Parathyroid adenoma (tissue), 2 donors: Measurements from ENCODE around the gene ASB17.
"Not testable (repeated sequence)": the region's sequence is repeated elsewhere in the genome, so short reads cannot be mapped to it uniquely, and the experiment has no call there.

Source experiments
- H2AFZ ChIP-seq: fragments of 300-600 bp; sonication (generic); one replicate; pipeline ENCODE4 v1.7.0; 2017; ENCODE audit warnings: antibody characterized with exemption, mild to moderate bottlenecking
- H3K27ac ChIP-seq: fragments of 300-600 bp; sonication (generic); one replicate; pipeline ENCODE4 v1.7.0; 2017
- H3K27me3 ChIP-seq: fragments of 300-600 bp; sonication (generic); one replicate; pipeline ENCODE4 v1.7.0; 2017; ENCODE audit warnings: low read length; ENCODE audit not compliant: control insufficient read depth, insufficient read depth
- H3K36me3 ChIP-seq: fragments of 300-600 bp; sonication (generic); one replicate; pipeline ENCODE4 v1.7.0; 2017; ENCODE audit warnings: low read length; ENCODE audit not compliant: control insufficient read depth, insufficient read depth
- H3K4me1 ChIP-seq: fragments of 300-600 bp; sonication (generic); one replicate; pipeline ENCODE4 v1.7.0; 2017; ENCODE audit warnings: control low read depth
- H3K4me2 ChIP-seq: fragments of 300-600 bp; sonication (generic); one replicate; pipeline ENCODE4 v1.7.0; 2017; ENCODE audit warnings: low read length
- H3K4me3 ChIP-seq: fragments of 300-600 bp; sonication (generic); one replicate; pipeline ENCODE4 v1.7.0; 2017; ENCODE audit warnings: low read depth, low read length
- H3K79me2 ChIP-seq: fragments of 300-600 bp; sonication (generic); one replicate; pipeline ENCODE4 v1.7.0; 2017; ENCODE audit warnings: control low read depth
- H3K9ac ChIP-seq: fragments of 300-600 bp; sonication (generic); one replicate; pipeline ENCODE4 v1.7.0; 2017; ENCODE audit warnings: mild to moderate bottlenecking
- H3K9me3 ChIP-seq: fragments of 300-600 bp; sonication (generic); one replicate; pipeline ENCODE4 v1.7.0; 2017; ENCODE audit warnings: low read length; ENCODE audit not compliant: control insufficient read depth
- TF ChIP-seq, protein P1 (sequence below): fragments of 300-600 bp; sonication (generic); IDR thresholded peaks from one replicate; pipeline ENCODE4 v1.7.0; 2017; ENCODE audit warnings: antibody characterized with exemption, mild to moderate bottlenecking
- donor health status: primary hyperparathyroidism.

ASB17 gene

DNA sequence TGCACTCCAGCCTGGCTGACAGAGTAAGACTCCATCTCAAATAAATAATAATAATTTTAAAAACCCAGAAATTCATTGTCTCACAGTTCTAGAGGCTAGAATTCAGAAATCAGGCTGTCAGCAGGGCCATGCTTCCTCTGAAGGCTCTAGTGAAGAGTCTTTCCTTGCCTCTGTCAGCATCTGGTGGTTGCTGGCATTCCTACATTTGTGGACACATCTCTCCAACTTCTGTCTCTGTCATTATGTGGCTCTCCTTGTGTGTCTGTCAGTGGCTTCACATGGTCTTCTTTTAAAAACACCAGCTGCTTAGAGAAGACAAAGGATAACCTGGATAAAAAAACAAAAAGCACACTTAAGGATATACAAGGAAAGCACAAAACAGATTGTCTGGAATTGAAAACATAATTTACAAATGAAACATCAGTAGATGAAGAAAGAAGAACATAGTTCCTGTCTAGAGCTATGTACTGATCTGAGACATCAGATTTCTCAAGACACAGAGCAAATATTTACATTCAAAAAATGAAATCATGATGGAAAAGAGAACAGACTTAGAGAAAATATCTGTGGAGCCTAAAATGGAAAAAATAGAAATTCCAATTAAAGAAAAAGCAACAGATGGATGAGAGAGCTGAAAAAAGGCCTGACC lies 32.7 kb upstream of the ASB17 start:
- H3K4me1 ChIP-seq: no peaks in the 10 kb centered on the region
- H3K9me3 ChIP-seq: no peaks in the 10 kb centered on the region
- TF ChIP-seq, protein P1, sequence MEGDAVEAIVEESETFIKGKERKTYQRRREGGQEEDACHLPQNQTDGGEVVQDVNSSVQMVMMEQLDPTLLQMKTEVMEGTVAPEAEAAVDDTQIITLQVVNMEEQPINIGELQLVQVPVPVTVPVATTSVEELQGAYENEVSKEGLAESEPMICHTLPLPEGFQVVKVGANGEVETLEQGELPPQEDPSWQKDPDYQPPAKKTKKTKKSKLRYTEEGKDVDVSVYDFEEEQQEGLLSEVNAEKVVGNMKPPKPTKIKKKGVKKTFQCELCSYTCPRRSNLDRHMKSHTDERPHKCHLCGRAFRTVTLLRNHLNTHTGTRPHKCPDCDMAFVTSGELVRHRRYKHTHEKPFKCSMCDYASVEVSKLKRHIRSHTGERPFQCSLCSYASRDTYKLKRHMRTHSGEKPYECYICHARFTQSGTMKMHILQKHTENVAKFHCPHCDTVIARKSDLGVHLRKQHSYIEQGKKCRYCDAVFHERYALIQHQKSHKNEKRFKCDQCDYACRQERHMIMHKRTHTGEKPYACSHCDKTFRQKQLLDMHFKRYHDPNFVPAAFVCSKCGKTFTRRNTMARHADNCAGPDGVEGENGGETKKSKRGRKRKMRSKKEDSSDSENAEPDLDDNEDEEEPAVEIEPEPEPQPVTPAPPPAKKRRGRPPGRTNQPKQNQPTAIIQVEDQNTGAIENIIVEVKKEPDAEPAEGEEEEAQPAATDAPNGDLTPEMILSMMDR: no peak
- H2AFZ ChIP-seq: no peak overlapping the region
- H3K27me3 ChIP-seq: no peaks in the 10 kb centered on the region
- H3K9ac ChIP-seq: no peak overlapping the region
- no peak overlapping the region for H3K4me2 ChIP-seq
- no peak overlapping the region for H3K4me3 ChIP-seq
- no peaks in the 10 kb centered on the region for H3K36me3 ChIP-seq
- no peak overlapping the region for H3K27ac ChIP-seq
- H3K79me2 ChIP-seq: no peaks in the 10 kb centered on the region

DNA sequence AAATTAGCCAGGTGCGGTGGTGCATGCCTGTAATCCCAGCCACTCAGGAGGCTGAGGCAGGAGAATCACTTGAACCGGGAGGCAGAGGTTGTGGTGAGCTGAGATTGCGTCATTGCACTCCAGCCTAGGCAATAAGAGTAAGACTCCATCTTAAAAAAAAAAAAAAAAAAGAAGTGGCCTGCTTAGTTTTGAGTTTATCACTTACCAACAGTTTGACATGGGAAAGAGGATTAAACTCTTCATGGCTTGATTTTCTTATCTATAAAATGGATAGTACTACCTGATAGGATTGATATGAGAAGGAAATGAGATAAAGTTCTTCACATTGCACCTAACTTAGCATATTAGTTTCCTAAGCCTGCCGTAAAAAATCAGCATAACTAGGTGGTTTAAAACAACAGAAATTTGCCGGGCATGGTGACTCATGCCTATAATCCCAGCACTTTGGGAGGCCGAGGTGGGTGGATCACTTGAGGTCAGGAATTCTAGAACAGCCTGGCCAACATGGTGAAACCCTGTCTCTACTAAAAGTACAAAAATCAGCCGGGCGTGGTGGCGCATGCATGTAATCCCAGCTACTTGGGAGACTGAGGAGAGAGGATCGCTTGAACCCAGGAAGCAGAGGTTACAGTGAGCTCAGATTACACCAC lies 32.0 kb upstream of the ASB17 start:
- not testable (repeated sequence) for H3K4me1 ChIP-seq, H3K27ac ChIP-seq, H3K4me3 ChIP-seq, H2AFZ ChIP-seq, H3K4me2 ChIP-seq, H3K36me3 ChIP-seq, H3K79me2 ChIP-seq, H3K27me3 ChIP-seq, H3K9me3 ChIP-seq, H3K9ac ChIP-seq

DNA sequence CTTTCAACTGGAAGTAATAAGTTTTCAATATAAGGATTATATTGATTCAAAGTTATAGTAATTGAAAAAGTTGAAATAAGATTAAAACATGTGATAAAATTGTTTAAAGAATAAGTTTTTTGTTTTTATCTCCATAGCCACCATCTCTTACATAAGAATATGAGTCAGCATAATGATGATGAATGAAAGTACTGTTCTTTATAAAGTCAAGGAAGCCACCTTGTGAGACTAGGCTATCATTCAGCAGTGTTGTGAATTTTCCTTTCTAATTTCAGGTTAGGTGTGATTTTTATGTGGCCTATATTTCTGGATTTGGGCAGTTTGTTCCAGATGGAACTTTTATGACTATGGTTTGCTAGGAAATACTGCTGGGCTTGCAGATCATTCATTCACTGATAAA lies 22.4 kb upstream of the ASB17 start:
- no peaks in the 10 kb centered on the region for H3K4me1 ChIP-seq
- no peaks in the 10 kb centered on the region for H3K9me3 ChIP-seq
- H3K27ac ChIP-seq: no peak overlapping the region
- TF ChIP-seq, protein P1: no peak
- no peaks in the 10 kb centered on the region for H3K27me3 ChIP-seq
- H3K4me2 ChIP-seq: no peak overlapping the region
- no peaks in the 10 kb centered on the region for H3K36me3 ChIP-seq
- H3K79me2 ChIP-seq: no peaks in the 10 kb centered on the region
- no peak overlapping the region for H2AFZ ChIP-seq
- no peak overlapping the region for H3K9ac ChIP-seq
- H3K4me3 ChIP-seq: no peak overlapping the region

DNA sequence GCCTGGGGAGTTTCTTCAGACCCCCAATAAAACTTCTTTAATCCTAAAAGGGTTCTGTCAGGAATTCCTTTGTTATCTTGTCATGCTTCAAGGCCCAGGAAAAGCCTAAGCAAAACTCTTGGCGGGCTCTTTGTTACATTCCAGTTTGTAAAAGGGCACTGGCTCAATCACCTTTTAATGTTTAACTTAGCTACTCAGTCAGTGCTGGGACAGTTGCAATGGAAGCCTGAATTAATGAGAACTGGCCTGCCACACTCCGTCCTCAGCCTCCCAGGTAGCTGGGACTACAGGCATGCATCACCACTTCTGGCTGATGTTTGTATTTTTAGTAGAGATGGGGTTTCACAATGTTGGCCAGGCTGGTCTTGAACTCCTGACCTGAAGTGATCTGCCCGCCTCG lies 21.3 kb upstream of the ASB17 start:
- Histone ChIP-seq H3K27me3 (no peaks in the 10 kb centered on the region), H3K27ac (no peak overlapping the region), H3K4me2 (no peak overlapping the region), H3K9ac (no peak overlapping the region), H3K4me3 (no peak overlapping the region), H2AFZ (no peak overlapping the region), H3K36me3 (no peaks in the 10 kb centered on the region), H3K79me2 (no peaks in the 10 kb centered on the region), H3K4me1 (no peaks in the 10 kb centered on the region), H3K9me3 (no peaks in the 10 kb centered on the region)
- TF ChIP-seq, protein P1: no peak

DNA sequence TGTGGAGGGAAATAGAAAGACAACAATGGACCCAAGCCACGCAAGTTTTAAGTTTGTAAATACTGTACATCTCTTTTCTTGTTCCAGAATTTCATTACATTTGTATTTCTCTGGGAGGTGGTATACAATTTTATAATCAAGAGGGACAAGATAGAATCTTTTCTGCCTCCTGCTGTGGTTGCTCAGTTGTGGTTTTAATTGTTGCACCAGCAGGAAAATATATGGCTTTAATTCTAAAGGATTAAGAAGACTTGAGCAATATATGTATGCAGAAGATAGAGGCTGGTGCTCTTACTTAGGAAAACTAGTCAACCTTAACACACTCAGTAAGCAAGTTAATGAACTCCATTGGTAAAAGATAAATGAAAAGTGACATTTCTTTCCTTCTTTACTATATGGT lies 19.8 kb upstream of the ASB17 start:
- Histone ChIP-seq H3K27me3 (no peaks in the 10 kb centered on the region), H3K79me2 (no peaks in the 10 kb centered on the region), H3K4me1 (no peaks in the 10 kb centered on the region), H3K27ac (no peak overlapping the region), H3K4me3 (no peak overlapping the region), H2AFZ (no peak overlapping the region), H3K9ac (no peak overlapping the region), H3K9me3 (no peaks in the 10 kb centered on the region), H3K36me3 (no peaks in the 10 kb centered on the region), H3K4me2 (no peak overlapping the region)
- TF ChIP-seq, protein P1: no peak
